Thoracic aorta (tissue), 2 donors: ENCODE data around the gene MCL1. TPM values are rescaled to one million over a fixed set of nuclear protein-coding genes. Genes with fewer than 3 reads are reported as not detected.
"Not testable (repeated sequence)": the region's sequence is repeated elsewhere in the genome, so short reads cannot be mapped to it uniquely, and the experiment has no call there.

Experiments
- ATAC-seq: fragments of 150-250 bp; one replicate; pipeline ENCODE4 v1.8.0; 2017; ENCODE audit warnings: low read depth; ENCODE audit not compliant: insufficient number of reproducible peaks, low FRiP score
- DNase-seq: peaks from one replicate; pipeline ENCODE4 v3.0.0-alpha.2; 2020; ENCODE audit warnings: low spot score
- H3K27ac ChIP-seq, 2 donors: fragments of 200-600 bp; sonication (generic); 1 replicate in 1 of 2; 2 replicates in 1 of 2; pipeline ENCODE4 v1.5.1; 2016; ENCODE audit warnings: mild to moderate bottlenecking in 2 of 2, moderate library complexity in 2 of 2
- H3K27me3 ChIP-seq: fragments of 200-600 bp; sonication (generic); replicated peaks from 2 replicates; pipeline ENCODE4 v1.6.0; 2016; ENCODE audit warnings: mild to moderate bottlenecking; ENCODE audit not compliant: insufficient read depth
- H3K36me3 ChIP-seq: fragments of 200-600 bp; sonication (generic); one replicate; pipeline ENCODE4 v1.5.1; 2016
- H3K4me1 ChIP-seq, 2 donors: fragments of 200-600 bp; sonication (generic); 1 replicate in 1 of 2; 2 replicates in 1 of 2; pipeline versions ENCODE4 v1.5.1 to v1.6.0; 2016; ENCODE audit warnings: low read depth in 2 of 2, mild to moderate bottlenecking in 1 of 2; ENCODE audit not compliant: control insufficient read depth in 1 of 2
- H3K4me3 ChIP-seq: fragments of 200-600 bp; sonication (generic); 2 replicates; pipeline ENCODE4 v1.5.1; 2016; ENCODE audit warnings: mild to moderate bottlenecking
- H3K9me3 ChIP-seq: fragments of 200-600 bp; sonication (generic); 2 replicates; pipeline ENCODE4 v1.5.1; 2016
- total RNA-seq, 2 donors: library from RNA; depleted of rRNA; stranded (reverse); fragments of >200 nt; gene quantifications; one replicate each; pipeline versions ENCODE4 v1.1.0 to v1.2.3, GENCODE V29; 2016
- TF ChIP-seq, protein P1 (sequence below): fragments of 200-600 bp; sonication (generic); IDR thresholded peaks from one replicate; pipeline ENCODE4 v1.5.1; 2019; ENCODE audit warnings: antibody characterized with exemption

The MCL1 gene
- total RNA-seq, 2 donors from 2014 or later = 588 to 607 TPM

DNA sequence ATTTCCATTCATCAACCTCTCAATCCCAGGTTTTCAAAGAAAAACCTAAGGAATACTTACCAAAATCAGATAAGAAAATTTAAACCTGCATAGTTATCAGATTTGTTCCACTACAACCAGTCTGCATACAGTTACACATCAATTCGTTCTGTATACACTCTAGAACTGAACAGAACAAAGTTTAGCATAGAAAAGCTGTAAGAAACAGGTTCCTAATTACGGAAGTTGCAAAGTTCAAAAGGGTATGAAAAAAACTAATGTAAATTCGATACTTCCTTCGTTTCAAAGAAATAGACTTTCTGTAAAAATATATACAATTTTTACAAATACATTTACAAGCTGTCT lies 3.1 kb downstream of the MCL1 start:
- peaks cover 51% of the 10 kb centered on the region for H3K36me3 ChIP-seq
- H3K4me1 ChIP-seq = peaks cover 35 to 39% of the 10 kb centered on the region in 2 donors
- H3K9me3 ChIP-seq = no peaks in the 10 kb centered on the region
- H3K27me3 ChIP-seq = no peaks in the 10 kb centered on the region
- no peak for DNase-seq
- no peak for ATAC-seq
- peak overlapping the region; percentile 98 to 99 for H3K27ac ChIP-seq
- H3K4me3 ChIP-seq = peak overlapping the region; percentile 93
- TF ChIP-seq, protein P1, sequence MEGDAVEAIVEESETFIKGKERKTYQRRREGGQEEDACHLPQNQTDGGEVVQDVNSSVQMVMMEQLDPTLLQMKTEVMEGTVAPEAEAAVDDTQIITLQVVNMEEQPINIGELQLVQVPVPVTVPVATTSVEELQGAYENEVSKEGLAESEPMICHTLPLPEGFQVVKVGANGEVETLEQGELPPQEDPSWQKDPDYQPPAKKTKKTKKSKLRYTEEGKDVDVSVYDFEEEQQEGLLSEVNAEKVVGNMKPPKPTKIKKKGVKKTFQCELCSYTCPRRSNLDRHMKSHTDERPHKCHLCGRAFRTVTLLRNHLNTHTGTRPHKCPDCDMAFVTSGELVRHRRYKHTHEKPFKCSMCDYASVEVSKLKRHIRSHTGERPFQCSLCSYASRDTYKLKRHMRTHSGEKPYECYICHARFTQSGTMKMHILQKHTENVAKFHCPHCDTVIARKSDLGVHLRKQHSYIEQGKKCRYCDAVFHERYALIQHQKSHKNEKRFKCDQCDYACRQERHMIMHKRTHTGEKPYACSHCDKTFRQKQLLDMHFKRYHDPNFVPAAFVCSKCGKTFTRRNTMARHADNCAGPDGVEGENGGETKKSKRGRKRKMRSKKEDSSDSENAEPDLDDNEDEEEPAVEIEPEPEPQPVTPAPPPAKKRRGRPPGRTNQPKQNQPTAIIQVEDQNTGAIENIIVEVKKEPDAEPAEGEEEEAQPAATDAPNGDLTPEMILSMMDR = no peak

DNA sequence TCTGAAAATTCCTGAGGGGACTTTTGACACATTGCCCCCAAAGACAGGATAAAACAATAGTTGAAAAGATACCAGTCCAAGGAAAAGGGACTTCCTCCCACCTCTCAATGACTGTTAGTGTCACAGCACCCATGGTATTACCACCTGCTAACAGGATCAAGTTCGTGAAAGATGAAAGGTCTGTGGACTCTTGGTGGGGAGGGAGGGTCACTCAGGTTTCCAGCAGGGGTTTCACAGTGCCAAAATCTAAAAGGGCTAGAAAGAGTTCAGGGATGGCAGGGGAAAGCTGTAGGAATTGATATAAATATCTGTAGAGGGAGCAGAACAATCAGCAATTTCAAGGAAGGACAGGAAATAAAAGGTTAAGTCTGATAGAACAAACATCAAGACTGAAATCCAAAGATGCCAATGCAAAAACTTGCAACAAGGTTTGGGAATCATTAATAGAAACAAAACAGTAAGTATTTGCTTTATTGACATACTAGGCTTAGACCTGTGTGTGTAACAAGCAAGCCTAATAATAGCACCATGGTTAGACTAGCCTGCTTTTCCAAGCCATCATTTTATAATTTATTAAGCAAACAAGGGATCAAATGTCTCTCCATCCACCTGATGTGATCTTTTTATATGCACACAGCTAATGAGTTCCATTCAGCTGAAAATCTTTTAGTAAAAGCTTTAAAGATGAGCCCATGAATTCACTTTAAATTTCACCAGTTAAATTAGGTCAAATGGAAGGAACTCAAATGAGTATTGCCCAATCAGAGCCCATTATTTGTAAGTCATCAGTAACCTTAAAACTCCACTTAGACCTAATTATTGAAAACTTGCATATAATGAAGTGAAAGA lies 3.7 kb downstream of the MCL1 start:
- peaks cover 51% of the 10 kb centered on the region for H3K36me3 ChIP-seq
- peak overlapping the region; percentile 39 to 99 for H3K27ac ChIP-seq
- TF ChIP-seq, protein P1 = no peak
- H3K4me1 ChIP-seq = peaks cover 41 to 45% of the 10 kb centered on the region in 2 donors
- H3K27me3 ChIP-seq = no peaks in the 10 kb centered on the region
- peak overlapping the region; percentile 93 for H3K4me3 ChIP-seq
- no peak for DNase-seq
- H3K9me3 ChIP-seq = no peaks in the 10 kb centered on the region
- no peak for ATAC-seq

DNA sequence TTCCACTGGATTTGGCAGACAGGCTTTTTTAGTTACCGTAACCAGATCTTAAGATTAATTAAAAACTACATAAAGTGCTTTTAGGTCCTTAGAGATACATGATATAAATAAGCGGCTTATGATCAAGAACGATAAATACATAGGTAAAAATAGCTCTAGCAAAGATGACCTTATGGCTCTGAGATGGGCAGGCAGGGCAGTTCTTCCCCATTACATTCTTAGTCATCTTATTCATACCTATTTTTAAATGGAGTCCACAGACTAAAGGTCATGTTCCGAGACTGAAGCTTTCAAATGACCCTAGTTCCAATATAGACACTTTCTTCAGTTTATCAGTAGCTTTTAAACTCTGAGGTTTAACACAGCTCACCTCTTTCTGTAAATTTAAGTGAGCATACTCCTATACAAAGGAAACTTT lies 4.3 kb downstream of the MCL1 start:
- peak overlapping the region; percentile 93 for H3K4me3 ChIP-seq
- peak overlapping the region; percentile 39 to 99 for H3K27ac ChIP-seq
- no peaks in the 10 kb centered on the region for H3K9me3 ChIP-seq
- H3K27me3 ChIP-seq = no peaks in the 10 kb centered on the region
- no peak for DNase-seq
- TF ChIP-seq, protein P1 = no peak
- peaks cover 42 to 46% of the 10 kb centered on the region in 2 donors for H3K4me1 ChIP-seq
- ATAC-seq = no peak
- H3K36me3 ChIP-seq = peaks cover 51% of the 10 kb centered on the region

DNA sequence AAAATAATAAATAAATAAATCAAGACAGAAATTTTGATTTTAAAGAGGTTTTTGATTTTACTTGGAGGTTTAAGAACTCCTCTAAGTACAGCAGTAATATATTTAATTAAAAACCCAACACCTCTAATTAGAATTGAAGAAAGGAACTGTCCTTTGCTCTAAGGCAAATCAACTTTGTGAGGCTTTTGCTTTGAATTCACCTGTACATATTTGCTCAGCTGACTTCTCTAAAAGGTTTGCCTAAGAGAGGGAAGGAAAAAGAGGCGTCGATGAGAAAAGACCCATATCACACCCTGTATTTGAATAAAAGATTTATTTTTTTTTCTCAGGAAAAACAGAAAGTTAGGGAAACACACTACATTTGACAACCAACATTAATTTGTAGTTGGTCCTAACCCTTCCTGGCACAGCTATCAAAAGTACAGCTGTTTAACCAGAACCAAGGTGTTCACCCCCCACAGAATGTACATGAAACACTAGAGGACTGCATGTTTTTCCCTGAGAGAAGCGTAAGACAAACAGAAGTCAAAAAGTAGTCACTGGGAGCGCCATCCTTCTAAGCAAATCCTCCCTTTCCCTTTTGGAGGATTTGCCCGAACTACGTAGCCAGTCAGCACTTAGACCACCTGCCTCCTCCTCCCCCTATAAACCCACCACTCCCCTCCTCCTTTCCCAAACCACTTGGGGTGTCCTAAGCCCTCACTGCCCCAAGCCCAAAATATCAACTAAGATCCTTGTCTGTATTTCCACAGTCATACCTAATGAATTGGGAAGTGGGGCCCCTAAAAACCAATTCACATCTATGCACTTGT lies 4.9 kb downstream of the MCL1 start:
- ATAC-seq = no peak
- Histone ChIP-seq H3K4me3 (peak overlapping the region; percentile 93), H3K4me1 (peaks cover 49 to 52% of the 10 kb centered on the region in 2 donors), H3K36me3 (peaks cover 51% of the 10 kb centered on the region), H3K27me3 (no peaks in the 10 kb centered on the region), H3K27ac (peak overlapping the region; percentile 99 to 100), H3K9me3 (no peaks in the 10 kb centered on the region)
- TF ChIP-seq, protein P1 = no peak
- DNase-seq = no peak

DNA sequence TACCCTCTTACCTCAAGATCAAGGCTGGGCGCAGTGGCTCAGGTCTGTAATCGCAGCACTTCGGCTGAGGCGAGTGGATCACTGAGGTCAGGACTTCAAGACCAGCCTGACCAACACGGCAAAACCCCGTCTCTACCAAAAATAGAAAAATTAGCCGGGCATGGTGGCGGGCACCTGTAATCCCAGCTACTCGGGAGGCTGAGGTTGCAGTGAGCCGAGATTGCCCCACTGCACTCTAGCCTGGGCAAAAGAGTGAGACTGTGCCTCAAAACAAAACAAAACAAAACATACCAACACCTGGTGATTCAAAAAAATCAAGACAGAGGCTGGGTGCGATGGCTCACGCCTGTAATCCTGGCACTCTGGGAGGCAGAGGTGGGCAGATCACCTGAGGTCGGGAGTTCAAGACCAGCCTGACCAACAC lies 5.8 kb downstream of the MCL1 start:
- peak overlapping the region; percentile 99 to 100 for H3K27ac ChIP-seq
- H3K4me1 ChIP-seq = peaks cover 51 to 60% of the 10 kb centered on the region in 2 donors
- not testable (repeated sequence) for H3K9me3 ChIP-seq, H3K27me3 ChIP-seq, ATAC-seq, DNase-seq
- peak overlapping the region; percentile 93 for H3K4me3 ChIP-seq
- H3K36me3 ChIP-seq = peaks cover 51% of the 10 kb centered on the region
